ENCODE results near the gene ACYP2.

The ACYP2 gene

GRCh38 chr2:54336136-54336976 lies 220.9 kb downstream of the ACYP2 start:
- no peak for DNase-seq (ENCODE audit: extremely low spot score)
- TF ChIP-seq CTBP1 (IDR thresholded peaks at IDR 0.05; ENCODE audit: borderline replicate concordance), result no peak
- no peak for TF ChIP-seq L3MBTL2 (conservative IDR thresholded peaks at IDR 0.05)
- no peak for TF ChIP-seq TARDBP (IDR thresholded peaks at IDR 0.05)
- TF ChIP-seq PKNOX1 (IDR thresholded peaks at IDR 0.05), result no peak
- TF ChIP-seq LEF1 (IDR thresholded peaks at IDR 0.05; ENCODE audit: borderline replicate concordance), result no peak
- no peak for TF ChIP-seq BHLHE40 (IDR thresholded peaks at IDR 0.05; ENCODE audit: borderline replicate concordance)
- TF ChIP-seq NFRKB (IDR thresholded peaks at IDR 0.05), result no peak
- no peak for TF ChIP-seq ELF4 (IDR thresholded peaks at IDR 0.05)
- no peak for TF ChIP-seq ZNF384 (IDR thresholded peaks at IDR 0.05)
- TF ChIP-seq FOXM1 (IDR thresholded peaks at IDR 0.05; ENCODE audit: borderline replicate concordance), result no peak
- no peak for TF ChIP-seq HDGF (IDR thresholded peaks at IDR 0.05; ENCODE audit: borderline replicate concordance)
- no peak for TF ChIP-seq FOXK2 (IDR thresholded peaks at IDR 0.05)
- no peak for TF ChIP-seq SP1 (IDR thresholded peaks at IDR 0.05)
- TF ChIP-seq SUZ12 (IDR thresholded peaks at IDR 0.05), result no peak
- TF ChIP-seq FOXA1 (IDR thresholded peaks at IDR 0.05), result no peak
- no peak for TF ChIP-seq ARNT (IDR thresholded peaks at IDR 0.05)
- ChIA-PET CTCF (interaction anchor here (0.7 kb wide), 2 partner anchors 76 to 166 kb away, joined by 3 read pairs; no protein-coding TSS in a partner anchor), POLR2A (no interaction called here)

- ChIA-PET POLR2A (no interaction called here), CTCF (interaction anchor here (0.7 kb wide), 1 partner anchor 166 kb away, joined by 3 read pairs; no protein-coding TSS in a partner anchor)
- no peak for DNase-seq (ENCODE audit: extremely low spot score)
- TF ChIP-seq PKNOX1 (IDR thresholded peaks at IDR 0.05) (no peak), L3MBTL2 (conservative IDR thresholded peaks at IDR 0.05) (no peak), LEF1 (IDR thresholded peaks at IDR 0.05; ENCODE audit: borderline replicate concordance) (no peak), ZNF384 (IDR thresholded peaks at IDR 0.05) (no peak), SUZ12 (IDR thresholded peaks at IDR 0.05) (no peak), FOXK2 (IDR thresholded peaks at IDR 0.05) (no peak), NFRKB (IDR thresholded peaks at IDR 0.05) (no peak), ARNT (IDR thresholded peaks at IDR 0.05) (no peak), SP1 (IDR thresholded peaks at IDR 0.05) (no peak), FOXA1 (IDR thresholded peaks at IDR 0.05) (no peak), CTBP1 (IDR thresholded peaks at IDR 0.05; ENCODE audit: borderline replicate concordance) (no peak), TARDBP (IDR thresholded peaks at IDR 0.05) (no peak), ELF4 (IDR thresholded peaks at IDR 0.05) (no peak), HDGF (IDR thresholded peaks at IDR 0.05; ENCODE audit: borderline replicate concordance) (no peak), FOXM1 (IDR thresholded peaks at IDR 0.05; ENCODE audit: borderline replicate concordance) (no peak), BHLHE40 (IDR thresholded peaks at IDR 0.05; ENCODE audit: borderline replicate concordance) (no peak)
Measured at GRCh38 chr2:54336977-54337255, 221.5 kb downstream of the ACYP2 start.

GRCh38 chr2:54341656-54342055 lies 226.2 kb downstream of the ACYP2 start:
- POLR2A ChIA-PET, result no interaction called here
- no peak for TF ChIP-seq ZNF384 (IDR thresholded peaks at IDR 0.05)
- no peak for TF ChIP-seq BHLHE40 (IDR thresholded peaks at IDR 0.05; ENCODE audit: borderline replicate concordance)
- no peak for TF ChIP-seq SP1 (IDR thresholded peaks at IDR 0.05)
- no peak for TF ChIP-seq ELF4 (IDR thresholded peaks at IDR 0.05)
- no peak for TF ChIP-seq LEF1 (IDR thresholded peaks at IDR 0.05; ENCODE audit: borderline replicate concordance)
- TF ChIP-seq TARDBP (IDR thresholded peaks at IDR 0.05), result no peak
- no peak for TF ChIP-seq PKNOX1 (IDR thresholded peaks at IDR 0.05)
- TF ChIP-seq FOXA1 (IDR thresholded peaks at IDR 0.05), result no peak
- TF ChIP-seq FOXK2 (IDR thresholded peaks at IDR 0.05), result no peak
- no peak for TF ChIP-seq FOXM1 (IDR thresholded peaks at IDR 0.05; ENCODE audit: borderline replicate concordance)
- TF ChIP-seq SUZ12 (IDR thresholded peaks at IDR 0.05), result no peak
- no peak for TF ChIP-seq NFRKB (IDR thresholded peaks at IDR 0.05)
- TF ChIP-seq L3MBTL2 (conservative IDR thresholded peaks at IDR 0.05), result no peak
- no peak for TF ChIP-seq ARNT (IDR thresholded peaks at IDR 0.05)
- no peak for TF ChIP-seq CTBP1 (IDR thresholded peaks at IDR 0.05; ENCODE audit: borderline replicate concordance)
- TF ChIP-seq HDGF (IDR thresholded peaks at IDR 0.05; ENCODE audit: borderline replicate concordance), result no peak
- CTCF ChIA-PET, result no interaction called here
- DNase-seq (ENCODE audit: extremely low spot score), result no peak

GRCh38 chr2:54342603-54343002 lies 227.2 kb downstream of the ACYP2 start:
- ChIA-PET CTCF (no interaction called here), POLR2A (no interaction called here)
- 0 out of 2 replicates have a peak, but pooled peaks have one; percentile 42 for TF ChIP-seq ZNF384 (IDR thresholded peaks at IDR 0.05)
- TF ChIP-seq PKNOX1 (IDR thresholded peaks at IDR 0.05), result no peak
- DNase-seq (ENCODE audit: extremely low spot score), result no peak

GRCh38 chr2:54347622-54348021 lies 232.2 kb downstream of the ACYP2 start:
- ChIA-PET POLR2A (no interaction called here), CTCF (no interaction called here)
- no peak for TF ChIP-seq ZNF384 (IDR thresholded peaks at IDR 0.05)
- no peak for TF ChIP-seq CTBP1 (IDR thresholded peaks at IDR 0.05; ENCODE audit: borderline replicate concordance)
- TF ChIP-seq LEF1 (IDR thresholded peaks at IDR 0.05; ENCODE audit: borderline replicate concordance), result no peak
- TF ChIP-seq TARDBP (IDR thresholded peaks at IDR 0.05), result no peak
- no peak for TF ChIP-seq ELF4 (IDR thresholded peaks at IDR 0.05)
- no peak for DNase-seq (ENCODE audit: extremely low spot score)
